Skin of body (tissue), 2 donors: Measurements from ENCODE around the gene ANKRD63. TPM values are rescaled to one million over a fixed set of nuclear protein-coding genes. Genes with fewer than 3 reads are reported as not detected.

ENCODE experiments used
- DNase-seq: peaks from one replicate; lab custom pipeline; 2025; lab: John Stamatoyannopoulos, UW
- total RNA-seq: library from RNA; depleted of rRNA; stranded (reverse); fragments of >200 nt; gene quantifications from one replicate; pipeline ENCODE4 v1.2.3, GENCODE V29; 2014

Gene ANKRD63
- total RNA-seq, 1 donor from 2014 or later: not detected

DNA sequence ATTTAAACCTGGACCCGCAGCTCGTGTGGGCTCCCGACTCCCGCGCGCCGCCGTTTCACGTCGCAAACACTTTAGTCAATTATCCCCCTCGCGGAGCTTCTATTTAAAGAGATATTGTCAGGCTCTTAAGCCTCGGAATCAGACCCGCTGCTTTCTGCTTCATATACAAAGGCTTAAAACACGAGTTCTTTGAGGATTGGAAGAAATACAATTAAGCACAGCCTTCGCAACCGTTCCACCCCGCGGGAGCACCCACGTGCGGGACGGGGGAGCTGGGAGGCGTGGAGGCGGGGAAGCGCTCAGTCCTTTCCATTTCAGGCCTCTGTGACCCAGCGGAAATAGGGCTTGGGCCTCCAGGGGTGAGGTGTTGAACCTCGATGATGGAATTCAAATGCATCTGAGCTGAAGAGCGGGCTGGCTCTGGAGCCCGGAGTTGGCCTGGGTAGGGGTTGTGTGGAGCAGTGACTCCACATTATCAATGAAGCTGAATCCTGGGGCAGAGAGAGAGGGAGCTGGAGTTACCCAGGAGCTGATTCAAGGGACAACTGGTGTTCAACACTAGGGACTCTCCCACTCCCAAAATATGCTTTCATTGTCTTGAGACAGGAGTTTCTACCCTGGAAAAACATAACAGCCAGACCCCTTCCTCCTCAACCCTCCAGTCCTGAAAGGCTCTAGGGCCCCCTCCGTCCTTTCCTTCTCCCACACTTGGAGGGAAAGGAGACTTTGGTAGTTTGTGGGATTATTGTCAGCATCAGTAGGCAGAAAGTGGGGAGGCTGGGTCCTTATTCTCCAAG is 2.4 kb downstream of the ANKRD63 start:
- no peak for DNase-seq

DNA sequence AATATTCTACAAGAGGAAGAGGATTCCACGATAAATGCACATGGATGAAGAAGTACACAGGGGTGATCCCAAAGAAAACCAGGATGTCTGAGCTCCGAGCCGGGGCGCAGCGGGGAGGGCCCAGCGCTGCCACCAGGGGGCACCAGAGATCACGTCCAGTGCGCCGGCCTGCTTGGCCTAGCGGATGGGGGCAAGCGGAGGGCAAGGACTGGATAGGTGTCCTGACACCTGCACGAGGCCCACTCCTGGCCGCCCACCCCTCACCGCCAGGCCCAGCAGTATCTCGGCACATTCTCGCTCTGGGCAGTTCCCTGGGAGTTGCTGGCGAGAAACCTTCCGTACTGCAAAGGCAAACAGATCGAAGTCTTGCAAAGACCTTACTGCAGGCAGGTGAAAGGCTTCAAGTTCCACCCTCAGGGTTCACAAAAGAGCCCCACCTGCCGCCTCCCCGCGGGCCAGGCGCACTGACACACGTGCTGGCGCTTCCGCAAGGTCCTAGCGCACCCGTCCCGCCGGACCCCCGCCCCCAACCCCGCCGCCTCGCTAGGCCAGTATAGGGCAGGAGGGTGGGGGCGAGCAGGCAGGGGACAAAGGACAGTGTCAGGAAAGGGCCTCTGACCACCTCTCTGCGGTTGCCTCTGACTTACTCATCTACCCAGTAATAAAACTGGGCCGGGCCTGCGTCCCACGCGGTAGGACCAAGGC is 3.3 kb downstream of the ANKRD63 start:
- no peak for DNase-seq

DNA sequence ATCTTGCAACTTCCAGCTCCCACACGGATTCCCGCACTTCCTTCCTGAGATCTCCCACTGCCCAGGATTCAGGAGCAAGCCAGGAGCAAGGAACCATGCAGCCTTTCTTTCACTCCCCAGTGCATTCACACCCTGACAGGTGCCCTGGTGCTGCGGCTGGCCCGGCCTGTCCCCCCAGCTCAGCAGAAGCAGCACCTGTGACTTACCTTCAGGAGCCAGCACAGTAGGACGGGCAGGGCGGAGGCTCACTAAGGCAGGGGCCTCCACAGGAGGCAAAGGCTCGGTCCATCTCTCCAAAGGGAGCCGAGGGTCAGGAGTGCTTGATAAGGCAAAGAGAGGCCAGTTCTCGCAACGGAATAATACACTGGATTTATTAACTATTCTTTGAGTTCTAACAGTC is 4.8 kb downstream of the ANKRD63 start:
- DNase-seq: no peak

DNA sequence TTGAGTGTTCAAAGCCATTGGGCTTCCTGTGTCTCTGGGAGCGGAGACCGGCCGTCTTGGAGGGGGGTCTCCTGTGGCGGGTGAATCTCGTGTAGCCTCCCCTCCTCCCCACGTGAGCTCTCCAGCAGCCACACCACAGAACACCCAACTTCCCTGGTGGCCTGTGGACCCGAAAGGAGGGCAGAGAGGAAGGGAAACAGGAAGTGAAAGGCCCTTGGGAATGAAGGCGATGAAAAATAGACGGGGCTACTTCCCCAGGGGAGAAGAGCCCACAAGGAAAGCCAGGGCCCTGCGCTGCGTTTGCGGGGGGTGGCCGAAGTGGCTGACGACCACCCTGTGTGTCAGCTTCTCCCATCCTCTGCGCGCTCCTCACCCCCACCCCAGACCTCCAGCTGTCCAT is 5.4 kb downstream of the ANKRD63 start:
- DNase-seq: no peak

DNA sequence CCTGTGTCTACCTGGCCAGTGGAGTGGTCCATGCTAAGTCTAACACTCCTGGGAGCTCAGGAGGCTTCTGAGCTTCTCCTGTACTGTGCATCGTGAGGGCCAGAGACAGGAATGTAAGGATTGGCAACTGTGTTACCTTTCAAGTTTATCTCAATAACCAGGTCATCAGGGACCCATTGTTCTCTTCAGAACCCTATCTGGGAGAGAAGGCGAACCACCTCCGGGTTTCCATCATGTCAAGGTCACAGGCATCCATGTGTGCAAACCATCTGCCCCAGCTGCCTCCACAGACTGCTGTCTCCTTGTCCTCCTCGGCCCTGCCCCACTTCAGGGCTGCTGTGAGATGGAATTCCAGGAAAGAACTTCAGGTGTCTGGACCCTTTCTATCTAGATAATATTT is 5.9 kb downstream of the ANKRD63 start:
- DNase-seq: no peak

DNA sequence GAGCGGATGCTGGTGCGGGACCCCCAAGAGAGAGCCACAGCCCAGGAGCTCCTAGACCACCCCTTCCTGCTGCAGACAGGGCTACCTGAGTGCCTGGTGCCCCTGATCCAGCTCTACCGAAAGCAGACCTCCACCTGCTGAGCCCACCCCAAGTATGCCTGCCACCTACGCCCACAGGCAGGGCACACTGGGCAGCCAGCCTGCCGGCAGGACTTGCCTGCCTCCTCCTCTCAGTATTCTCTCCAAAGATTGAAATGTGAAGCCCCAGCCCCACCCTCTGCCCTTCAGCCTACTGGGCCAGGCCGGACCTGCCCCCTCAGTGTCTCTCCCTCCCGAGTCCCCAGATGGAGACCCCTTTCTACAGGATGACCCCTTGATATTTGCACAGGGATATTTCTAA is 6.9 kb downstream of the ANKRD63 start:
- no peak for DNase-seq

DNA sequence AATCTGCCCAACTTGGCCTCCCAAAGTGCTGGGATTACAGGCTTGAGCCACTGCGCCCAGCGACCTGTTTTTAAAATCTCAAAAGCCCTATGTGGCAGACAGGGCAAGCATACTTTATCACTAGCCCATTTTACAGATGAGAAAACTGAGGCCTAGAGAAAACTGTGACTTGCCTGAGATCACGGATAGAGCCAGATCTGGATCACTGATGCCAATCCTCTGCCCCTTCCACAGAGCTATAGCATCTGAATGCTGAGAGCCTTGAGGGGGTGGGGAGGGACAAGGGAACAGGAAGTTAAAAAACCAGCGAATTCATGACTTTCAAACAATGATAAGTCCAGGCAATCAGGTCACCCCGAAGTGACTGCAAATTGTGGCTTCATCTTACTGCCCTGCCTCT is 7.3 kb downstream of the ANKRD63 start:
- no peak for DNase-seq

DNA sequence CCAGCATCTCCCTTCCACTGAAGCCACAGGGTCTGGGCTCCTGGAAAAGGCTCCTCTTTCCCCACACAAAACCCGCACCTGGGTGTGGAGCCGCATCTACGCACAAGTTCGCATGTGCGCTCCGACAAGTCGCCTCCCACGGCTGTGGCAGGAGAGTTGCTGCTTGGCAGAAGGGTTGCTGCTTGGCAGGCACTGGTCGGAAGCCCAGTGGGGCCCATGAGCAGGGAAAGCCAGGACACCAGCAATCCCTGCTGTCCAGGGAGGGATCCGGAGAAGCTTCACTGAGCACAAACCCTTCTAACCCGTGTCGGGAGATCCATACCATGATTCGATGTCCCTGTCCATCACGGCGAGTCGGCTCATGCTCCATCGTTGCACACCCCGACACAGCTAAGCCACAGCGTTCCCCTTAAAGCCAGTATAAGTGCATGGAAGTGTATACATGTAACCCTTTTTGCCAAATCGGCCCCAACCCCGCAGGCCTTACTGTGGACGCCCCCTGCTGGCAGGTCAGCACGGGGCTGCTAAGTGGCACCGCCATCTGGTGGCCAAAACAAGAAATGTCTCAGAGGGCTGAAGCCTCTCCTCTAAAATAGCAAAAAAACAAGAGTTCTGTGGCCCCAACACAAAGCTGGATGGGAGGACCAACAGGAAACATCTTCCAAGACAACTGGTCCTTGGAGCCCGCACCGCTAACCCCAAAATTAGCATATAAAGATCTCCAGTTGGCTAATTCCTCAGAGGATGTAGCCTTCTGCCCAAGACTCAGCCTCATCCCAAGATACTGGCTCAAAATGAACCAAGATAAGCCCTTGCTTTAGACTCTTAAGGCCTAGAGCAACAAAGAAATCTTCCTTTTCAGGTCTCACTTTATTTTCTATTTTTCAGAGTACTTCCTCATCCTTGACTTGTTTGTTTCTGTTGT is 8.3 kb downstream of the ANKRD63 start:
- DNase-seq: peak; percentile 65

DNA sequence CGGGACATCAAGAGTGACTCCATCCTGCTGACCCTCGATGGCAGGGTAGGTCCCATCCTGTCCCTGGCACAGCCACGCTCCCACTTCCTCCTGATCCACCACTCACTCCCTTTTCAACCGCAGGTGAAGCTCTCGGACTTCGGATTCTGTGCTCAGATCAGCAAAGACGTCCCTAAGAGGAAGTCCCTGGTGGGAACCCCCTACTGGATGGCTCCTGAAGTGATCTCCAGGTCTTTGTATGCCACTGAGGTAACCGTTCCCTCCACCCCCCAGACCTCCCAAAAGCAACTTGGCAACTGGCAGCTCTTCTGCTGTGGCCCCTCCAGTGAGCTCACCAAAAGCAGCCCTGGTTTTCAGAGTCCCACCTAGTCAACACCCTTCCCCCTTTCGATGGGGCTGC is 9.4 kb downstream of the ANKRD63 start:
- DNase-seq: no peak

DNA sequence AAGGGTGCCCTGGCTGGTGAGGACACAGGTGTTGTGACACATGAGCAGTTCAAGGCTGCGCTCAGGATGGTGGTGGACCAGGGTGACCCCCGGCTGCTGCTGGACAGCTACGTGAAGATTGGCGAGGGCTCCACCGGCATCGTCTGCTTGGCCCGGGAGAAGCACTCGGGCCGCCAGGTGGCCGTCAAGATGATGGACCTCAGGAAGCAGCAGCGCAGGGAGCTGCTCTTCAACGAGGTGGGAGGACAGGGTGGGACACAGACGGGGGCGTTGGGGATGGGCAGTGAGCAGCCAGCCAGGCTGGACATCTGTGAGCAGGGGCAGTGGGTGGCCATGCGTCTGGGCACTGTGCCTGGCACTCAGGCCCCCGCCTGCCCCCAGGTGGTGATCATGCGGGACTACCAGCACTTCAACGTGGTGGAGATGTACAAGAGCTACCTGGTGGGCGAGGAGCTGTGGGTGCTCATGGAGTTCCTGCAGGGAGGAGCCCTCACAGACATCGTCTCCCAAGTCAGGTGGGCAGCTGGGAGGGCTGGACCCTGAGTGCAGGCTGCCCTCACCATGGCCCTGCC is 10.3 kb downstream of the ANKRD63 start:
- DNase-seq: no peak

DNA sequence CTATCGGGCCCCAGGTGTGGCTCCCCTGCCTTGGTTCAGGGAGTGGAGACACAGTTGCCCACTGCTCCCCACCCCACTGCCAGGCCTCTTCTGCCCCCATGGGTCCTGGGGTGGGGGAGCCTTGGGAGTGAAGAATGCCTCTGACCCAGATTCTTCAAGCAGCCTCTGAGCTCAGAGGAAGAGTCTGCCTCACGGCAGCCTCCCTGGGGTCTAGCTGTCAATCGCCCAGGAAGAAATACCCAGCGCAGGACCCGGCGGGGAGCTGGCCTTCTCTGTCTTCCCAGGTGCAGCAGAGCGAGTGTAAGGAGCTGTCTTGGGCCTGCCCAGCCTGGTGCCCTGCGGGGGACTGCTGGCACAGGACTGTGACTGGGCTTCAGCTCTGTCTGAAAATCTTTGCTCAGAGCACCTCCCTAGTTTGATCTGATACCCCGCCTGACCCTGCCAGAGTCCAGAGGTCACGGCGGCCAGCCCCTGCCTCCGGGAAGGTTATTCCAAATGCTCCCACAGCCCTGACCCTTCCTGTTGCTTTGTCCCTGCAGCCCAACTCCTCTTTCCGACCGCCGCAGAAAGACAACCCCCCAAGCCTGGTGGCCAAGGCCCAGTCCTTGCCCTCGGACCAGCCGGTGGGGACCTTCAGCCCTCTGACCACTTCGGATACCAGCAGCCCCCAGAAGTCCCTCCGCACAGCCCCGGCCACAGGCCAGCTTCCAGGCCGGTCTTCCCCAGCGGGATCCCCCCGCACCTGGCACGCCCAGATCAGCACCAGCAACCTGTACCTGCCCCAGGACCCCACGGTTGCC is 11.0 kb downstream of the ANKRD63 start:
- DNase-seq: no peak

DNA sequence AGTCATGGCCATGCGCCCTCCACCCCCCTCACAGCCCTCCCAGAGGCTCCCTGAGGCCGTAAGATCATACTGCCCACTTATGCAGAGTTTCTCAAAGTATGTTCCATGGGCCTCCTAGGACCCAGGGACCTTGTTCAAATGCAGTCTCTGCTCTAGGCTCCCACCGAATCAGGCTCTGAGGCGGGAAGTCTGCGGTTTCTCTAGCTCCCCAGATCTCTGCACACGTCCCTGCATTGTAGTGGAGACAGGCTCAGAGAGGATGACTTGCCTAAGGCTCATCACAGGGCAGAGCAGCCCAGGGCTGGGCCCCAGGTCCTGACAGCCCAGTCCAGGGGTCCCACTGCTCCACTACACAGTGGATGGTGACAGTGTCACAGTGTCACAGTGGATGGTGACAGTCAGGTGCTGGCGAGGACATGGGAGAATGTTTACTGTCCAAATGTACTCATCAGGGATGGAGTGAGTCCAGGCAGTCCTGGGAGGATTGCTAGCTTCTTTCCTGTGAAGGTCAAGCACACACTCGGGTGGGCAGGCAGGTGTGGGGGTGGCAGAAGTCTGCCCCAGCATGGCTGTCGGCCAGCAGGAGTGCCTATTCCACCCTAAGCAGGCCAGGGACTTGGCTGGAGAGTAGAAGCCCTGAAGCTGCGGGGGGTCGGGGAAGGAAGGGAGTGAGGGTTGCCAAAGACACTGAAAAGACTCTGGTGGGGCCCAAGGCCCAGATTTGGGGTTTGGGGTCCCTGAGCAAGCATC is 12.4 kb downstream of the ANKRD63 start:
- no peak for DNase-seq

DNA sequence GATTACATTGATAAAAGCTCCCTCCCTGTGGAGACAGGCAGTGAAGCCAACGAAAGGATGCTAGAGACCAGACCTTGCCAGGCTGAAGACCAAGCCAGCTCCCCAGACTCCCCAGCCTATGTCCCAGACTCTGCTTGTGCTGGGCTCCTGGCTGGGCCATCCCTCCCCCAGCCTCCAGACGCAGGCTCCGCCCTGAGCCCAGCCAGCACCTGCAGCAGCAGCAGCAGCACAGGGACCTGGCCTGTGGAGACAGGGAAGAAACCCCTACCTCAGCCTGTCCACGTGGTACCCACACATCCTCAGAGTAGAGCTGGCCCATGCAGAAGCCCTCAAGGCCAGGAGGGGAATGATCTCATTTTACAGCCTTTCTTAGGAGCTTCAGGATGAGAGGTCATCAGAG is 13.3 kb downstream of the ANKRD63 start:
- no peak for DNase-seq

DNA sequence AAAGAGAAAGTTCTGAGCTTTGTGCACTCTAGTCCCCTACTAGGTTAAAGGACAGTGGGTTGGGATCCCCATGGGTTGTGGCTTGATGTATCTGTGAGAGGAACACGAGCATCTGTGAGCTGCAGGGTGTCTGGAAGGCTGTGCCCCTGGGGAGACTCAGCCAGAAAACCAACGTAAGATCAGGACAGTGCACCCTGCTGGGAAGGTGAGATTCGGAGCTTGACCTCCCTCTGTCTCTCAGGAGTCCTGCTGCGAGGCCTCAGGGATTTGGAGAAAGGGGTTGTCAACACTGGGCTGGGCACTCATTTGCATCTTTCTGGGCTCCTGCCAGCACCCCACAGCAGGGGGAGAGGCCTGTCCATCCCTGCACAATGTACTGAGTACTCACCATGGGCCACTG is 15.2 kb downstream of the ANKRD63 start:
- DNase-seq: no peak

DNA sequence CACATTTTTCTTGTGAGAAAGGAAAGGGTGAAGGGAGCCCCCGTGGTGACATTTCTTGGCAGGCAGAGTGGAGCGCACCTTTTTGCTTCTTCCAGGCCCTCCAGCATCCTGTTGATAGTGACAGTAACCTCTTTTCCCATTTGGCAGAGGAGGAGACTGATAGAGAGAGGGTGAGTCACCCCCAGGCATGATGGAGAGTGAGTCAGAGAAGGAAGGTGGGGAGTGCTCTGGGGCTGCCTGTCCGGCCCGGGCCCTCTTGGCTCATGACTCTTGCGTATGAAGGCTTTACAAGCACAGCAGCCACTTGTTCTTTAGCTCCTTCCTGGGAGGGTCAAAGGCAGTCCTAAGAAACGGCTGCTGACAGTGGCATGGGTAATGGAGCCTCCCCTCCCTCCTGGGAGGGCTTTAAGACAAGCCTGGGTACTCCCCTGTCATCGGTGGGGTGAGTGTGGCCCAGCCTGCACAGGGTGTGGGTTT is 16.0 kb downstream of the ANKRD63 start:
- DNase-seq: no peak

DNA sequence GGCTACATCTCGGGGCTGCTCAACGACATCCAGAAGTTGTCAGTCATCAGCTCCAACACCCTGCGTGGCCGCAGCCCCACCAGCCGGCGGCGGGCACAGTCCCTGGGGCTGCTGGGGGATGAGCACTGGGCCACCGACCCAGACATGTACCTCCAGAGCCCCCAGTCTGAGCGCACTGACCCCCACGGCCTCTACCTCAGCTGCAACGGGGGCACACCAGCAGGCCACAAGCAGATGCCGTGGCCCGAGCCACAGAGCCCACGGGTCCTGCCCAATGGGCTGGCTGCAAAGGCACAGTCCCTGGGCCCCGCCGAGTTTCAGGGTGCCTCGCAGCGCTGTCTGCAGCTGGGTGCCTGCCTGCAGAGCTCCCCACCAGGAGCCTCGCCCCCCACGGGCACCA is 17.0 kb downstream of the ANKRD63 start:
- no peak for DNase-seq

DNA sequence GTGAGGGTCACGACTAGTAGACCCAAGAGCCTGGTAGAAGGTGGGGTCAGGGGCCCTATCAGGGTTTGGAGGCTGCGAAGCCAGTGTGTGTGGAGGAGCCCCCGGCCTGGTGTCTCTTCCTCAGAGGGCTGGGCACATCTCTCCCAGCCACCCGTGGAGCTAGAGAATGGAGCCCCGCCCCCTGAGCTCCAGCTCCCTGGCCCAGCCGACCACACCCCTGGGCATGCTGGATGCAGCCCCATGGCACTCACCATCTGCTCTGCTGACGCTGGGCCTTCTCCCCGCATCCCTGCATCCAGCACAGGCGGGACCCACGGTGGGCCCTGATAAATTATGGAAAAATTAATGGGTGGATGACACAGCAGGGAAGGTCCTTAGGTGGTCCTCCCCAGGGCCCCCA is 17.5 kb downstream of the ANKRD63 start:
- DNase-seq: no peak

DNA sequence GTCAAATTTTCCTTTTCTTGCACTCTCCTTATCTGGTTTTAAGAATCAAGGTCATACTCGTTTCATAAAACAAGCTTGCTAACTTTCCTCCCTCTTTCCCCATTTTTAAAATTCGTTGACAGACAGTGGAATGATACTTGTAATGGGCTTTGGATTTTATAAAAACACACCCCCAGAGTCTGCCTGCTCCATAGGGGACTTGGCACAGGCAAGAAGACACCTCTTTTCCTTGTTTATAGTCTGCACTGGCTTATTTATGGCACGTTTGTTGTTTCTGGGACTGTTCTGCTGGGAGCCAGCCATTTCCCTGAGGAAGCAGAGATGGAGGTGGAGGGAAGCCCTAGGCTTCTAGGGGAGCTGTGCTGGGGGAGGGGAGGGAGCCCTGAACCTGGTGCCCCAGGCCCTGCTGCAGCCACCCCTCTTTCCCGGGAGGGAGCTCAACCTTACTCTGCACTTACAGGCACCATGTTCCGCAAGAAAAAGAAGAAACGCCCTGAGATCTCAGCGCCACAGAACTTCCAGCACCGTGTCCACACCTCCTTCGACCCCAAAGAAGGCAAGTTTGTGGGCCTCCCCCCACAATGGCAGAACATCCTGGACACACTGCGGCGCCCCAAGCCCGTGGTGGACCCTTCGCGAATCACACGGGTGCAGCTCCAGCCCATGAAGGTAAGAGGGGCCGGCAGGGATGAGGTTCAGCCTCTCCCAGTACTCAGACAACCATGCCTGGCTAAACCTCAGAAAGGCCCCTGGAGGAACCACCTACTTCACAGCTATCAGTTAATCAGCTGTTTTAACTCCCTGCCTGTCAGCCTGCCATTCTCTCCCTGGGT is 18.3 kb downstream of the ANKRD63 start:
- DNase-seq: no peak
